K562 (cell line): ENCODE results near the gene AJM1. TPM values are rescaled to one million over a fixed set of nuclear protein-coding genes. Genes with fewer than 3 reads are reported as not detected.
A peak's percentile ranks its signal among the peaks of the same experiment; 100 is the strongest.

ENCODE experiments used
- ATAC-seq: fragments of 200-7000 bp; cut with Tn5 transposase; 3 replicates; pipeline ENCODE4 v1.9.1; 2020; ENCODE audit warnings: moderate library complexity
- BruUV-seq: library from RNA; stranded (reverse); fragments of 400-500 nt; replicated peaks from 2 replicates; lab custom pipeline; 2021; lab: Mats Ljungman, UMichigan
- CTCF ChIA-PET: fragments of 300-600 bp; formaldehyde crosslinking; extraction: SDS; loops from one replicate; lab custom pipeline; 2021; ENCODE audit warnings: low intra/inter-chr PET ratio; lab: Yijun Ruan, JAX
- POLR2A ChIA-PET: fragments of 300-600, 350-650 bp; sonication (Branson Sonifier 250); formaldehyde crosslinking; extraction: SDS; loops from one replicate; lab custom pipeline; 2021; ENCODE audit warnings: antibody characterized with exemption, inconsistent platforms; lab: Yijun Ruan, JAX
- DNase-seq, 4 experiments: peaks; one replicate each; pipeline versions ENCODE4 v3.0.0 to v3.0.0-alpha.2; 2011 to 2018; ENCODE audit warnings: low spot score in 3 of 4, mixed read lengths in 3 of 4; ENCODE audit errors: extremely low read depth in 1 of 4
- FAIRE-seq: peaks from 2 replicates; lab custom pipeline; 2011; peaks lifted over from hg19 to GRCh38; lab: Jason Lieb, UNC
- H2AFZ ChIP-seq: 2 replicates; pipeline ENCODE4 v1.6.0; 2011; ENCODE audit warnings: low read depth, low read length, control low read depth, inconsistent platforms
- H3K27ac ChIP-seq: fragments of 200-600 bp; 3 replicates; pipeline ENCODE4 v1.8.0; 2011; ENCODE audit warnings: low read depth, mild to moderate bottlenecking, control low read depth, inconsistent platforms, low read length, moderate library complexity, mixed read lengths; ENCODE audit errors: extremely low read depth
- H3K27me3 ChIP-seq, 2 experiments: fragments of 300-600 bp in 1 of 2; 2 replicates in 1 of 2; 3 replicates in 1 of 2; pipeline versions ENCODE4 v1.6.0 to v1.8.0; 2011; ENCODE audit warnings: inconsistent platforms in 2 of 2, low read length in 2 of 2, mild to moderate bottlenecking in 1 of 2, mixed read lengths in 1 of 2, moderate library complexity in 1 of 2; ENCODE audit not compliant: control insufficient read depth in 2 of 2, insufficient read depth in 2 of 2
- H3K36me3 ChIP-seq: fragments of 300-600 bp; 3 replicates; pipeline ENCODE4 v1.8.0; 2011; ENCODE audit warnings: mild to moderate bottlenecking, low read length, inconsistent platforms; ENCODE audit not compliant: control insufficient read depth, insufficient read depth
- H3K4me1 ChIP-seq, 2 experiments: fragments of 200-600 bp in 1 of 2; replicated peaks in 1 of 2; 2 replicates in 1 of 2; 3 replicates in 1 of 2; pipeline versions ENCODE4 v1.5.1 to v1.8.0; 2011; ENCODE audit warnings: inconsistent platforms in 2 of 2, low read length in 2 of 2, mild to moderate bottlenecking in 1 of 2, mixed read lengths in 1 of 2, moderate library complexity in 1 of 2; ENCODE audit not compliant: control insufficient read depth in 2 of 2, insufficient read depth in 2 of 2
- H3K4me2 ChIP-seq: 2 replicates; pipeline ENCODE4 v1.6.1; 2011; ENCODE audit warnings: low read length, control low read depth, inconsistent platforms, mixed read lengths; ENCODE audit not compliant: insufficient read depth
- H3K4me3 ChIP-seq: fragments of 200-600 bp; sonication (generic), shearing (Covaris generic); 2 replicates; pipeline ENCODE4 v1.5.1; 2016; ENCODE audit warnings: control low read depth, inconsistent platforms
- H3K79me2 ChIP-seq: fragments of 200-600 bp; 3 replicates; pipeline ENCODE4 v1.8.0; 2011; ENCODE audit warnings: low read length, inconsistent platforms; ENCODE audit not compliant: control insufficient read depth, insufficient read depth
- H3K9ac ChIP-seq, 2 experiments: 2 replicates each; pipeline versions ENCODE4 v1.6.0 to v1.6.1; 2011; ENCODE audit warnings: low read depth in 2 of 2, low read length in 2 of 2, control low read depth in 1 of 2, inconsistent platforms in 1 of 2, mild to moderate bottlenecking in 1 of 2, mixed read lengths in 1 of 2; ENCODE audit not compliant: insufficient read depth in 1 of 2
- H3K9me1 ChIP-seq: one replicate; pipeline ENCODE4 v1.6.0; 2011; ENCODE audit warnings: inconsistent platforms, mild to moderate bottlenecking, low read length, moderate library complexity; ENCODE audit not compliant: control insufficient read depth, insufficient read depth
- H3K9me3 ChIP-seq: replicated peaks from 2 replicates; pipeline ENCODE4 v1.5.1; 2011; ENCODE audit warnings: low read depth, low read length, inconsistent platforms; ENCODE audit not compliant: control insufficient read depth, insufficient read depth
- H4K20me1 ChIP-seq: replicated peaks from 2 replicates; pipeline ENCODE4 v1.6.1; 2011; ENCODE audit warnings: low read length, inconsistent platforms, mixed read lengths; ENCODE audit not compliant: control insufficient read depth, insufficient read depth
- NFE2L1 ChIP-seq: fragments of 450-650 bp; IDR thresholded peaks from 2 replicates; pipeline ENCODE4 v1.6.1; 2016; ENCODE audit warnings: missing genetic modification characterization, low read depth, mild to moderate bottlenecking, missing compliant biosample characterization, moderate library complexity, borderline replicate concordance
- POLR2G ChIP-seq: fragments of 200-400 bp; formaldehyde crosslinking; IDR thresholded peaks from 2 replicates; pipeline ENCODE4 v1.6.1; 2017; ENCODE audit warnings: low read depth, mild to moderate bottlenecking, antibody characterized with exemption, low read length, moderate library complexity
- RBFOX2 ChIP-seq: fragments of 200-400 bp; formaldehyde crosslinking; IDR thresholded peaks from 2 replicates; pipeline ENCODE4 v1.6.1; 2017; ENCODE audit warnings: low read depth, mild to moderate bottlenecking, low read length, moderate library complexity
- RBM22 ChIP-seq: fragments of 200-400 bp; formaldehyde crosslinking; IDR thresholded peaks from 2 replicates; pipeline ENCODE4 v1.6.1; 2018; ENCODE audit warnings: low read length, low read depth; ENCODE audit not compliant: poor library complexity, severe bottlenecking
- TCFL5 ChIP-seq: fragments of 250-450 bp; sonication (Bioruptor Pico); conservative IDR thresholded peaks from 2 replicates; pipeline ENCODE4 v1.6.1; 2021; ENCODE audit warnings: mild to moderate bottlenecking, moderate library complexity, matching md5 sums
- XRCC3 ChIP-seq: fragments of 450-650 bp; IDR thresholded peaks from 2 replicates; pipeline ENCODE4 v1.6.1; 2017; ENCODE audit warnings: mild to moderate bottlenecking, moderate library complexity
- ZC3H11A ChIP-seq: IDR thresholded peaks from 2 replicates; pipeline ENCODE4 v1.6.1; 2012; ENCODE audit warnings: low read depth, low read length, improper control_type of control experiment
- WGBS: fragments of 100-300 bp; shearing (Covaris generic); methylation state at CpG from one replicate; pipeline ENCODE4 v1.1.6; 2016; ENCODE audit warnings: low coverage, mixed read lengths; ENCODE audit not compliant: insufficient coverage; ENCODE audit errors: missing lambda C conversion rate; 5-methylcytosine and 5-hydroxymethylcytosine counted together
- in situ Hi-C: fragments of 300-500 bp; cut with MboI; formaldehyde crosslinking; loops from 4 replicates; pipeline ENCODE4 v1.15.0; 2018; ENCODE audit warnings: inconsistent platforms, mixed read lengths
- intact Hi-C: fragments of 100-400 bp; cut with micrococcal nuclease; formaldehyde crosslinking; loops from 2 replicates; pipeline ENCODE4 v1.14.2; 2022
- polyA plus RNA-seq, 8 experiments: library from polyadenylated mRNA; depleted of rRNA in 4 of 8; stranded (reverse) in 5 of 8; unstranded in 3 of 8; fragments of >200 nt; fragmentation: Nextera tagmentation in 2 of 8; fragmentation: Illumina TruSeq in 1 of 8; extraction: Ambion mirVana in 2 of 8; extraction: Trizol in 1 of 8; gene quantifications; 2 replicates each; pipeline versions ENCODE4 v1.2.1 to v1.2.3, GENCODE V29; 2011 to 2014; ENCODE audit warnings: inconsistent platforms in 1 of 8, missing spikeins in 1 of 8
- total RNA-seq, 7 experiments: library from RNA; depleted of rRNA in 6 of 7; stranded (reverse); fragments of >200 nt in 6 of 7; fragmentation: Illumina TruSeq in 2 of 7; extraction: Trizol in 2 of 7; gene quantifications; 2 replicates each; pipeline versions ENCODE4 v1.2.1 to v1.2.3, GENCODE V29; 2011 to 2021; ENCODE audit warnings: low replicate concordance in 1 of 7

The AJM1 gene
- total and polyA plus RNA-seq, 9 of the 15 experiments (the other 6 are each of a cell fraction or from before 2014, with no cell fraction given) = 0.01 to 3.7 (median 0.65) TPM; not detected in 1

- Histone ChIP-seq H3K9ac (no peak overlapping the region; a peak in 1 of 4 replicates), H3K9me1 (no peaks in the 10 kb centered on the region), H3K79me2 (peaks cover 11% of the 10 kb centered on the region), H3K4me3 (no peak overlapping the region), H3K9me3 (no peaks in the 10 kb centered on the region), H3K4me2 (no peak overlapping the region), H3K27me3 (no peaks in the 10 kb centered on the region), H4K20me1 (0 out of 2 replicates have a peak, but pooled peaks cover 7% of the 10 kb centered on the region), H2AFZ (no peak overlapping the region), H3K36me3 (peaks cover 38% of the 10 kb centered on the region; the same call in 1 of the 3 replicates), H3K27ac (no peak overlapping the region), H3K4me1 (peaks cover 6 to 98% of the 10 kb centered on the region in 2 experiments; a peak in 4 of 5 replicates)
- no peak for DNase-seq
- ChIA-PET CTCF (no interaction called here), POLR2A (no interaction called here)
- TF ChIP-seq POLR2G = peak; percentile 45
- no peak for TF ChIP-seq TCFL5 (CRISPR knock-in tag)
- peak; percentile 52; the same call in 1 of the 2 replicates for TF ChIP-seq RBFOX2
- TF ChIP-seq NFE2L1 = no peak
- no peak for TF ChIP-seq ZC3H11A
- peak; percentile 30 for TF ChIP-seq RBM22
- TF ChIP-seq XRCC3 = no peak
- no peak for FAIRE-seq
- ATAC-seq = no peak
- 84% methylated on average over 12 of the region's 23 CpGs for WGBS
- in situ Hi-C loops (no loop called here), intact Hi-C loops (no loop called here)
- BruUV-seq = no TSS peak
These were observed 12.7 kb downstream of the AJM1 start for GRCh38 chr9:136854842-136855460.
